GM19351 (cell line): ENCODE measurements around the gene TTBK2.

Source experiments
- ATAC-seq: cut with Tn5 transposase; IDR thresholded peaks from one replicate; pipeline ENCODE4 v1.9.1; 2021; ENCODE audit warnings: mild to moderate bottlenecking, moderate library complexity; ENCODE audit not compliant: unreplicated experiment

TTBK2 gene

DNA sequence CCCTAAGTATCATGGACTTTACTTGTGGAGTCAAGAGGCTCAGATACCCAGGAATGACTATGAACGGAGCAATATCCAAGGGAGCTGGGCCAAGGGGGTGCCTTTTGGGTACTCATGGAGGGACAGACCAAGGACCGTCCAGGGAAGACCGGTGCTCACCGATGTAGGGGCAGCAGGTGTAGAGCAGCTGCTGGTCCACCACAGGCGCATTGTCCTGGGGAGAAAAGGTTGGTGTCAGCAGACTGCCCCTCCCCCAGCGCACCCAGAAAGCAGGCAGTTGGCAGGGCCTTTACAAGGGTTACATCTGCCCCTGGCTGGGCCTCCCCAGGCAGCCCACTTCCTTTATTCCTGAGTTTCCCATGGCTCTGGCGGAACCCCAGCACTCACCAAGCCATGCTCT is 191.2 kb downstream of the TTBK2 start:
- no peak for ATAC-seq

DNA sequence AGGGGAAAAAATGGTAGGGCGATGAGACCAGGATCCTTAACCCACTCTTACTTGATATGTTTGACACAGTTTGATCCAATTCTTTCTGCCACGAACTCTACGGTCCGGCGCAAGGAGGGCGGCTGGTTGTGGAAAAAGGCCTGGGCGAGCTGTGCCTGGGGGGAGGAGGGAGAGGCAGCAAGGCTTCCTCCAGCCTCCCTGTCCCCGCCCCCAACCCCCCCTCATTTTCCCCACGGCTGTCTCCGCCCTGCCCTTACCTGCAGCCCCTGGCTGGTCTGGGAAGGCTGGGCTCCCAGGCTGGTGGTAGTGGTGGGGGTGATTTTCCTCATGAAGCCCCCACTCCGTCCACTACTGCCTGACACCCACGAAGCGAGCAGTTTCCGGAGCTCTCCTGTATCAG is 191.6 kb downstream of the TTBK2 start:
- no peak for ATAC-seq

DNA sequence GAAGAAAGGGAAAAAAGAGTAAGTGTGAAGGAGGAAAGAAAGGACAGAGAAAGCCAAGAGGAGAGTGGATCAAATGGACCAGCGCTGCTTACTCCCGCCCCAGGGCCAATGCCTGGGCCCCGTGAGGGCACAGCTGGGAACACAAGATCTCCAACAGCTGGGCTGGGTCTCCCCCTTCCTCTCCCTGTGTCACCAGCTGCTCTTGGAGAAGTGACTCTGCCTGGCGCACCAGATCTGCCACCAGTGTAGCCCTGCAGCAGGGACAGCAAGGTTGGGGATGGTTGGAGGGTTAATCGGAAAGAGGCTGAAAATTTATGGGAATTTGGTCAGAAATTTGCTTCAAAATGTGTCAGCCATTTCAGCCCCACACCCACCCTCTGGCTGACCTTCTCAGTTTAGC is 192.0 kb downstream of the TTBK2 start:
- ATAC-seq: no peak

DNA sequence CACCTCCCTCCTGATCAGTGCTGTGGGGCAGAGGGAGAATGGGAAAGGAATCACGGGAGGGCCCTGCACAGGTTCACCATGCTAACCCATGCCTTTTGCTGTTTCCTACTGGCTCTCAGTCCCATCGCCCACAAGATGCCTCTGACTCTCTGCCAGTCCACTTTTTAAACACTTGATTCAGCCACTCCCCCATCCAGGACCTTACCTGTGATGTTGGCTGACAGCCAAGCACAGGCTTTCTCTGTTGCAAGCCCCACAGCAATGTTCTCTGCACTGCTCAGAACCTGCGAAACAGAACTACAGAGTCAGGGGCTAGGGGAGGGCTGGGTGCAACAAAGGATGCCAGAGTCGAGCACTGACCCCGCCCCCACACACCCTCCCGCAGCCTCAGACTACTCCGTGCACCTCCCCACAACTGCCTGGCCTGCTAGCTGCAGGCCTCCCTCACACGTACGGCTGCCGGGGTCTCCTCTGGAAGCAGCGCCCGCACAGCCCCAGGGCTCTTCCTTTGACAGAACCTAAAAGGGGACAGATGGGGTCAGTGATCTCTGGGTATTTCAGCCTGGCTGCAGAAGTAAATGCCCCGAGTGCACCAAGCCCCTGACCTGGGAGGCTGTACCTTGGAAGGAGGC is 192.7 kb downstream of the TTBK2 start:
- ATAC-seq: no peak

DNA sequence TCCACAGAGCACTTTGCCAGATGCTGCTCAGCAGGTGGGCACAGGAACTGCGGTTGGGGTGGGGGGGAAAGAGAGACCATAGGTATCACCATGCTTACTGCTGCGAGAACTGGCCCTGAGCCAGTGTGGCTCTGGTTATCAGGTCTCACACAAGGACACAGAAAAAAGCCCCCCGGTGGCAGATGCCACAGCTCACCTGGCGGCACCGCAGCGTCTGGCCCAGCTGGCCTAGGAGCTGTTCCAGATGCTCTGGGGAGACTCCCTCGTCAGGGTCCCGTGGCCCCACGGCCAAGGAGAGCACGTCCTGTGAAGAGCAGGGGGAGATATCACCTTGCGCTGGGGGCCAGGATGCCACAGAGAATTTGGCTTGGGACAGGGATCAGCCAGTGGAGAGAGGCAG is 194.5 kb downstream of the TTBK2 start:
- no peak for ATAC-seq

DNA sequence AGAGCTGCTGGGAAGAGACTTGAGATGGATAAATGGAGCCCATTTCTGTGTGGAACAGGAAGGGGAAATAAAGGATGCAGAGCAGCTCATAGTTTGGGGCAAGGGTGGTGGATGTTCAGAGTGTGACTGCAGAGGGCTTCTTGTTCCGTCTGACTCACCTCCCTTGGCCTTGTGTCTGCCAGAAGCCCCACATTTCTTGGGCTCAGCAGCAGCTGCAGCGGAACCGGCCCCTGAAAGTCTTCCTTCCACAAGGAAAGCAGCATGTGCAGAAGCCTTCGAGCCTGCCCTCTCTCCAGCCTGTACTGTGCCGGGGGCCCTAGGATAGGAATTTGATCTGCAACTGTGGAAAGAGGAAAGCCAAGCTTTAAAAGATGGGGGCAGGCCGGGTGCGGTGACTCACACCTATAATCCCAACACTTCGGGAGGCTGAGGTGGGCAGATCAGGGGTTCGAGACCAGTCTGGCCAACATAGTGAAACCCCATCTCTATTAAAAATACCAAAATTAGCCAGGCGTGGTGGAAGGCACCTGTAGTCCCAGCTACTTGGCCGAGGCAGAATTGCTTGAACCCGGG is 195.2 kb downstream of the TTBK2 start:
- ATAC-seq: no peak

DNA sequence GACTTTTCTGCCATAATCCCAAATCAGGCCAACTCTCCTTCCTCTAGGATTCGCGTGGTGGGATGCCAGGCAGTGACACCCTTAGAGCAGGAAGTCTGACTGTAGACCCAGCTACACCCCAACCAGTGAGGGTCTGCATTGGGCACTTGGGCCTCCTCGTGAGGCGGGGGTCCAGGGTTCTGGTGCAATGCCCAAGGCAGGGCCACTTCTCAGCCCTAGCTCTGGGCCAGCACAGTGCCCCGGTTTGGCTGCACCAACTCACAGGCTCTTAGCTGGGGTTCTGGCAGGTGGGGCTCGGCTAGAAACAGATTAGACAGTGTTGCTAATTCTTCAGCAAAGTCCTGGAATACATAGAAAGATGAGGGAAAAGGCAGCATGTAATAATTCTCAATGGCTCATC is 196.3 kb downstream of the TTBK2 start:
- no peak for ATAC-seq

DNA sequence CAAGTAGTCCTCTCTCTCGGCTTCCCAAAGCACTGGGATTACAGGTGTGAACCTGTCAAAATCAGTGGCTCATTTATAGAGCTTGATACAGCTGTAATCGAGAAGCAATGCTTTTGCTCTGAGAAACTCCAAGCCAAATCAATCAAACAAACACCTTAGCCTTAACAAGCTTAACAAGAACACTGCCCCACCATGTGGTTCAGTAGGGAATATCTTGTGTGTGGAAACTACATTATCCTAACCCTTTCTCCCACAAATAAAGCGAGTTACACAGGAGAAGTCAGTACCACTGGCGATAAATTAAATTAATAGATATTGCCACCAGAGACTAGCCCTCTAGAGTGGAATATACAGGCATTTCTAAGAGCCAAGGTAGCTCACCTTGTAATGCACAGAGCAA is 197.5 kb downstream of the TTBK2 start:
- ATAC-seq: no peak

DNA sequence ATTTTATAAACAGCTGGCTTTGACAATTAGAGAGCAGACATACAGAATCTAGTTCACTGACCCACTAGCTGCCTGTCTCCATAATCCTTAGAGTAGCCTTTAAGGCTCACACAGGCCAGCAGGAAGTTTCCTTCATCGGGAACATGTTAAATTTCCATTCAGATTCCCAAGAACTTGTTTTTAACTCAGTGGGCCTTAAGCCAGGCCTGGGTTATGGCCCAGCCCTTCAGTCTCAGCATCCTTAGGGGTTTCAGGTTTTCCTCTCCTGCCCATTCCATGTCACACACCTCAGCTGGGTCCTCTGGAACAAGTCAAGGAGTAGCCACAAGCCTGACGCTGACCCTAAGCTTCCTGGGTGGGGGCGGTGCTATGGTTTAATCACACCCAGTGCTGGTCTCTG is 198.7 kb downstream of the TTBK2 start:
- ATAC-seq: no peak

DNA sequence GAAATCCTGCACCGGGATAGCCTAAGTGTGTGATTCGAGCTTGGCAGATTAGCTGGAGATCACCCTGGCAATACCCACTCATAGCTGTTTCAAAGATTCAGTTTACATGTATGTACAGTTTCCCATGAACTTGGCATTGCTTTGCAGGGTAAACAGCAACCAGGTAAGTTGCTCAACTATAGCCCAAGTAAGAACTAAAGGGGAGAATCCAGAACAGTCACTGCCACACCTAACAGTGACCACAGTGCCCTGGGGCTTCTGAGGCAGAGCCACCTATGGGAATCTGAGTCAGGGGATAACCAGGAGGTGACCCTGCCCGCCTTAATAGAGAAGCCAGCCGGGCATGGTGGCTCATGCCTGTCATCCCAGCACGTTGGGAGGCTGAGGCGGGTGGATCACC is 199.6 kb downstream of the TTBK2 start:
- no peak for ATAC-seq

DNA sequence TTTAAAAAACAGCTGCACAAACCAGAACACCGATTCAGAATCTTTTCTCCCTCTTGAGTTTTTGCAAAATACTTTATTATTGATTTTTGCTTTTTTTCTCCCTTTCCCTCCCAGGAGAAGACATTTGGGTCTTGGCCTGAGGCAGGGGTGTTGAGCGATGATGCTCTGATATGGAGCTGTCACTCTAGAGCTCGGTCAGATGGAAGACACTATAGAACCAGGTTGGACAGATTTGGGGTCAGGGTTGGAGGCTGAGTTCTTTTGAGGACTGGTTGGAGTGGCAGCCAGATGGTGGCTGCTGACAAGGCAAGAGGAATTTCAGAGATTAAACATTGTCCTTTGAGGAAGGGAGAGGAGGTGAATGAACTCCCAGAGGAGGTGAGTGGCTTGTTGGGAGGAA is 200.5 kb downstream of the TTBK2 start:
- no peak for ATAC-seq

DNA sequence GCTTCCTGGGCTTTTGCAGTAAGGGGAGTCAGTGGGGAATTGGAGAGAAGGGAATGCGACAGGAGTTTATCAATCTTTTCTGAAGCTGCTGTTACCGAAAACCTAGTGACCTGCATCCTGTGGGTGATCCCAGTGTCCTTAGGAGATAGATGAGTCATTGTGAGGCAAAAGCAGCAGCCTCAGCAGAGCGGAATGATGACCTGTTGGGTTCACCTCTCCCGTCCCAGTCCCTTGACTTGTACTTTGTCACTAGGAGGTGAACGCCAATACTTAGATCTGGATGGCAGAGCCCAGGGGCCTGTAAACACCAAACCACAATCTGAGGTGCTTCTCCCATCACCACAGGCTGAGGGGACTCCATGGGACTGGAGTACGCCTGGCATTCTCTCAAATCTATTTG is 201.5 kb downstream of the TTBK2 start:
- no peak for ATAC-seq

DNA sequence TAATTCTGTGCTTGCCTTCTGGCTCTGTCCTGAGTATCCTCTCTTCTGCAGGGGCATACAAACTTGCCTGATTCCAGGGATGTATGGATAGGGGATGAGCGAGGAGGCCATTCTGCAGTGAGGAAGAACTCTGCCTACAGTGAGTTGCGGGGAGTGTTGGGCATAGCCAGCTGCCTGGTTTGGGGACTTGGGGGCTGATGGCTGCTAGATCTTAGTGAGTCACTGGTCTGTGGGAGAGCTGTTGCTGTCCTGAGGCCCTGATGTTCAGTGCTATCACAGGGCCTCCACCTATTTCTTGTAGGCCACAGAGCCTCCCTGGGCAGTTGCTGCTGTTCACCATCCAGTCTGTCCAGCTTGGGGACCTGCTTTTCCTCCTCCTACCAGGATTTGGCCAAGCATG is 204.0 kb downstream of the TTBK2 start:
- ATAC-seq: no peak

DNA sequence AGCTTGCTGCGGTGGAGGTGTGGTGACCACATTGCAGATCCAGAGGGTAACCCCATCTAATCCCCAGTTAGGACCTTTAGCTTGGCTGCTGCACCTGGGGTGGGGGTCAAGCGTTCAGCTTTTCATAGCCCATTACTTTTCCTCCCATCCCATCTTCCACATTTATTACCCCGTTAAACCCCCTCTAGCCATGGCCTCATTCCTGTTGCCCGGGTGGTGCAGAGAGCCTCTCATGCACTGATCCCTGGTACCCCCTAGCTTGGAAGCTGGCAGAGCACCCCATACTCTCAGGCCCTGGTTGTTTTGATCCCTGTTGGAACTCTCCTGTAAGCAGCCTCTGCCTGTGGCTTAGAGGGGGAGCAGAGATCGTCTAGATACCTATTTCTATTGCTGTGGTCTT is 204.5 kb downstream of the TTBK2 start:
- ATAC-seq: no peak

DNA sequence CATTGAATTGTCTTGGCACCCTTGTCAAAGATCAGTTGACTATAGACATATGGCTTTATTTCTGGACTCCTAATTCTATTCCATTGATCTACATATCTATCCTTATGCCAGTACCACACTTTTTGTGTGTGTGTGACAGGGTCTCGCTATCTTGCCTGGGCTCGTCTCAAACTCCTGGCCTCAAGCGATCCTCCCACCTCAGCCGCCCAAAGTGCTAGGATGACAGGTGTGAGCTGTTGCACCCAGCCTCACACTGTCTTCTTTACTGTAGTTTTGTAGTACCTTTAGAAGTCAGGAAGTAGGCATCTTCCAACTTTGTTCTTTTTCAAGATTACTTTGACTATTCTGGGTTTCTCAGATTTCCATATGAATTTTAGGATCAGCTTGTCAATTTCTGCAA is 208.0 kb downstream of the TTBK2 start:
- no peak for ATAC-seq

DNA sequence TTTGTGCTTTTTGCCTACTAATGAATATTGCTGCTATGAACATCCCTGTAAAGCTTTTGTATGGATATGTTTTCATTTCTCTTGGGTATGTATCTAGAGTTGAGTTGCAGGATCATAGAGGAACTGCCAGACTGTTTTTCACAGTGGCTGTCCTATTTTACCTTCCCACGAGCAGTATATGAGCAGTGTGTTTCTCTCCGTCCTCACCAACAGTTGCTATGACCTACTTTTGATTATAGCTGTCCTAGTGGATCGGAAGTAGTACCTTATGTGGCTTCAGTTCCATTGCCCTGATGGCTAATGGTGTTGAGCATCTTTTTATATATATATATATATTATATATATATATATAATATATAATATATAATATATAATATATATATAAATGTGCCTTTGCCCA is 208.8 kb downstream of the TTBK2 start:
- no peak for ATAC-seq

DNA sequence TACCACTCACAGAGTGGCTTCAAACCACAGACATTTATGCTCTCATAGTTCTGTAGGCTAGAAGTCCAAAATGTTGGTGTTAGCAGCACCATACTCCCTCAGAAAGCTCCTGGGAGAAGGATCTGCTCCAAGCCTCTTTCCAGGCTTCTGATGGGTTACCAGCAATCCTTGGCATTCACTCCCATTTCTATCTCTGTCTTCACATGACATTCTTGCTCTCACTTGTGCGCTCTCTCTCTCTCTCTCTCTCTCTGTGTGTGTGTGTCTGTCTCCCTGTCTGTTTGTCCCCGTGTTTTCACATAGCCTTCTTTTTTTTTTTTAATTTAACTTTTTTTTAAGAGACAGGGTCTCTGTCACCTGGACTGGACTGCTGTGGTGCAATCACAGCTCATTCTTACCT is 209.9 kb downstream of the TTBK2 start:
- no peak for ATAC-seq

DNA sequence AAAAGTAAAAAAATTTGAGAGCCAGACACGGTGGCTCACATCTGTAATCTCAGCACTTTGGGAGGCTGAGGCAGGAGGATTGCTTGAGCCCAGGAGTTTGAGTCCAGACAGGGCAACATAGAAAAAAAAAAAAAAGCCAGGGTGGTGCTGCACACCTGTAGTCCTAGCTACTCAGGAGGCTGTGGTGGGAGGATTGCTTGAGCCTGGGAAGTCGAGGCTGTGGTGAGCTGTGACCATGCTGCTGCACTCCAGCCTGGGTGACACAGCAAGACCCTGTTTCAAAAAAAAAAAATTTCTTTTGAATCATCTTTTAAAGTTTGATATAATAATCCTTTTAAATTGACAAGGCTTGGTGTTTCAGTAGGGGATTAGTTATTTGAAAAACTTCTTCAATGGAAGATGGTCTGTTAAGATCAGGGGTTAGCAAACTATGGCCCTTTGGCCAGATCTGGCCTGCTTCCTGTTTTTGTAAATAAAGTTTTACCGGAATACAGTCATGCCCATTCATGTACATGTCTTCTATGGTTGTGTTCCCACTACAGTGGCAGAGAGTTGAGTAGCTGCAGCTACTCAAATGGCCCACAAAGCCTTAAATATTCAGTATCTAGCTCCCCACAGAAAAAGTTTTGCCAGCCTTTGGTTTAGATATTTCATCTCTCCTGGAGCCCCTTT is 212.6 kb downstream of the TTBK2 start:
- no peak for ATAC-seq

DNA sequence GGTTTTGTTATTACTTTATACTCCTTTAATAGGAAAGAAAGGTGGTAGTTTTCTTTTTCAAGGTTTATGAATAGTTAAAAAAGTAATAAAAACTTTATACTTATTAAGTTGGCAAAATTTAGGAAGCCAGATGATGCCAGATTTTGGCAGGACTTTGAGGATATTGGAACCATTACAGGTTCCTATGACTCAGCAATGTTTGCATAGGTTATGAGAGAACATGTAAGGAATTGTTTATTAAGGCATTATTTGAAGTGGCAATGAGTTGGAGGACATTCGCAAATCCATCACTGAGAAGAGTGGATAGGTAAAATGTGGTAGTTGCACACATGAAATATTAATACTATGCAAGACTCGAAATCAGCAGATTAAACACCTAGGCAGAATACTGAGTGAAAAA is 213.5 kb downstream of the TTBK2 start:
- no peak for ATAC-seq

DNA sequence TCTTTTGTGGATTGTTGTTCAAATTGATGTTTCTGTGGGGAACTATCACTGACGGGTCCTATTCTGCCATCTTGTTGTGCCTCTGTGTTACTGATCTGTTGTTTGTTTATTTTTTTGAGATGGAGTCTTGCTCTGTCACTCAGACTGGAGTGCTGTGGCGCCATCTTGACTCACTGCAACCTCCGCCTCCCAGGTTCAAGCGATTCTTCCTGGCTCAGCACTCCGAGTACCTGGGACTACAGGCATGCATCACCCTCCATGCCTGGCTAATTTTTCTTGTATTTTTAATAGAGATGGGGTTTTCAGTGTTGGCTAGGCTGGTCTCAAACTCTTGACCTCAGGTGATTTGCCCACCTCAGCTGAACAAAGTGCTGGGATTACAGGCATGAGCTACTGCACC is 215.2 kb downstream of the TTBK2 start:
- no peak for ATAC-seq

DNA sequence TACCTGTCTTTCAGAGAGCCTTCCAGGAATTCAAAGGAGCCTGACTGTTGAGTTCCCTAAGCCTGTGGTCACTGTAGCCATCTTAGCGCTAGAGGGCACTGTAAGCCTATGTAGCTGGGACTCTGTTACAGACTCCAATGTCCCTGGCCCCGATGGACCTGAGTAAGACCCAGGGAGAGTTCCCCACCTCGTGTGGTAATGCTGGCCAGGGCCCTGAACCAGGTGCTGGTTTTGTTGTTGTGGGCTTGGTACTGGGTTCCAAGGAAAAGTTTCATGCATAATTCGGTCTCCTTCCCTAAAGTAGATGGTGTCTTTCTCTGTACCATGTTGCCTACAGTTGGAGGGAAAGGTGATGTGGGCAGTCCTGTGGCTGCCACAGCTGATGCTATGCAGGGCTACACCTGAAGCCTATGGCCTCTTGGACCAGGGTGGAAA is 216.1 kb downstream of the TTBK2 start:
- ATAC-seq: no peak

DNA sequence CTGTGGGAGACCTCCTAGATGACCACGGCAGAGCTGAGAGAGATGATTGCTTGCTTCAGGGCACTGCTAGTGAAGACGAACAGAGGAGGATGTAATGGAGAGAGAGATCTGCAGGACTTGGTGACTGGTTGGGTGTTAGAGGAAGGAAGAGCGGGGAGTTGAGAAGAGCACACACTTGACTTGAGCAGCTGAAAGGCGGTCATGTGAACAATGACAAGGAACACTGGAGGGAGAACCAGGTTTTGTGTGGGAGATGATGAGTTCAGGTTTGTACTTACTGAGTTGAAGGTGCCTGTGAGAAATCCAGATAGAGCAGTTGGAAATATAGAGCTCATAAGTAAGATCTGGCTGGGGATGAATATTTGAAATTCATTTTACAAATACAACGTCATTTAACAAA is 224.0 kb downstream of the TTBK2 start:
- ATAC-seq: no peak
